Measurements from ENCODE around the gene CDK5R1. TPM values are rescaled to one million over a fixed set of nuclear protein-coding genes. Genes with fewer than 3 reads are reported as not detected.

Gene CDK5R1
- total and polyA plus RNA-seq, 2 donors (not counting 1 experiment from before 2014, with no cell fraction given): 2.4 to 6.2 TPM

- no peaks in the 10 kb centered on the region for H3K27me3 ChIP-seq (replicated peaks in 1 of 4; ENCODE audit: control extremely low read depth in 1 of 4, control insufficient read depth in 3 of 4, insufficient read depth in 4 of 4, low read length in 3 of 4)
- ATAC-seq (ENCODE audit: low read depth) (no peak), DNase-seq (no peak)
- no peak overlapping the region for H3K4me3 Mint-ChIP-seq
- ChIA-PET POLR2A (interaction anchor here (1.3 kb wide), 1 partner anchor 11 kb away, joined by 3 read pairs; no protein-coding TSS in a partner anchor), CTCF (interaction anchor here (0.5 to 0.6 kb wide), 2 partner anchors 32 to 1583 kb away, joined by 3 to 4 read pairs; no protein-coding TSS in a partner anchor)
- no peak overlapping the region for H3K27ac Mint-ChIP-seq
- no peak overlapping the region for H2AFZ ChIP-seq (ENCODE audit: insufficient read depth, low read depth, low read length, poor library complexity, severe bottlenecking)
- WGBS (ENCODE audit: insufficient coverage): 100% methylated on average over 4 of the region's 4 CpGs
- no peak overlapping the region for H3K4me2 ChIP-seq (replicated peaks; ENCODE audit: low read depth, low read length, poor library complexity, severe bottlenecking)
- peaks cover 52 to 62% of the 10 kb centered on the region in 2 donors for H3K4me1 ChIP-seq (ENCODE audit: control insufficient read depth in 2 of 2, insufficient read depth in 2 of 2, low read length in 2 of 2)
- no peaks in the 10 kb centered on the region for H3K9me3 ChIP-seq (ENCODE audit: control extremely low read depth in 1 of 3, control insufficient read depth in 2 of 3, insufficient read depth in 1 of 3, low read length in 2 of 3)
- intact Hi-C loops (cut with micrococcal nuclease): no loop called here
- no peaks in the 10 kb centered on the region for H3K36me3 ChIP-seq (replicated peaks in 1 of 2; ENCODE audit: control extremely low read depth in 1 of 2, control insufficient read depth in 1 of 2, extremely low read depth in 1 of 2, insufficient read depth in 2 of 2, low read length in 1 of 2)
- H3K27me3 Mint-ChIP-seq: no peaks in the 10 kb centered on the region
- no peaks in the 10 kb centered on the region for H3K79me2 ChIP-seq (ENCODE audit: control insufficient read depth, insufficient read depth, low read length)
- peak overlapping the region in 1 of 2 donors; percentile 66 for H3K27ac ChIP-seq (ENCODE audit: low read length in 2 of 2)
- no peaks in the 10 kb centered on the region for H3K9me3 Mint-ChIP-seq (ENCODE audit: insufficient read depth)
- H3K4me3 ChIP-seq (ENCODE audit: control extremely low read depth in 1 of 5, extremely low read depth in 1 of 5, insufficient read depth in 1 of 5, low read depth in 2 of 5, low read length in 4 of 5): no peak overlapping the region
- H4K20me1 ChIP-seq (ENCODE audit: control insufficient read depth, insufficient read depth, low read length, poor library complexity, severe bottlenecking): no peaks in the 10 kb centered on the region
- no peak for TF ChIP-seq CTCF (IDR thresholded peaks at IDR 0.05)
- TF ChIP-seq EZH2 (IDR thresholded peaks at IDR 0.05; ENCODE audit: borderline replicate concordance, insufficient read depth, low read depth, low read length, poor library complexity, severe bottlenecking): no peak
- H3K9ac ChIP-seq (ENCODE audit: low read length): no peak overlapping the region
- H3K4me1 Mint-ChIP-seq: peaks cover 63% of the 10 kb centered on the region
These were observed 27.8 kb downstream of the CDK5R1 start for GRCh38 chr17:32514606-32515005.

- no peaks in the 10 kb centered on the region for H3K27me3 ChIP-seq (replicated peaks in 1 of 4; ENCODE audit: control extremely low read depth in 1 of 4, control insufficient read depth in 3 of 4, insufficient read depth in 4 of 4, low read length in 3 of 4)
- WGBS (ENCODE audit: insufficient coverage): 62% methylated on average over 3 of the region's 4 CpGs
- intact Hi-C loops (cut with micrococcal nuclease): no loop called here
- no peaks in the 10 kb centered on the region for H3K36me3 ChIP-seq (replicated peaks in 1 of 2; ENCODE audit: control extremely low read depth in 1 of 2, control insufficient read depth in 1 of 2, extremely low read depth in 1 of 2, insufficient read depth in 2 of 2, low read length in 1 of 2)
- ChIA-PET CTCF (interaction anchor here (0.7 to 0.9 kb wide), 3 partner anchors 9 to 31 kb away, joined by 3 to 4 read pairs (median 4); no protein-coding TSS in a partner anchor), POLR2A (interaction anchor here (1.3 kb wide), 1 partner anchor 12 kb away, joined by 3 read pairs; no protein-coding TSS in a partner anchor)
- H3K27me3 Mint-ChIP-seq: no peaks in the 10 kb centered on the region
- H3K4me1 Mint-ChIP-seq: peaks cover 73% of the 10 kb centered on the region
- H2AFZ ChIP-seq (ENCODE audit: insufficient read depth, low read depth, low read length, poor library complexity, severe bottlenecking): no peak overlapping the region
- no peak overlapping the region for H3K9ac ChIP-seq (ENCODE audit: low read length)
- no peaks in the 10 kb centered on the region for H3K9me3 Mint-ChIP-seq (ENCODE audit: insufficient read depth)
- peak overlapping the region; percentile 26 for H3K4me2 ChIP-seq (replicated peaks; ENCODE audit: low read depth, low read length, poor library complexity, severe bottlenecking)
- TF ChIP-seq EZH2 (IDR thresholded peaks at IDR 0.05; ENCODE audit: borderline replicate concordance, insufficient read depth, low read depth, low read length, poor library complexity, severe bottlenecking) (no peak), CTCF (IDR thresholded peaks at IDR 0.05) (no peak)
- no peaks in the 10 kb centered on the region for H3K79me2 ChIP-seq (ENCODE audit: control insufficient read depth, insufficient read depth, low read length)
- H3K27ac ChIP-seq (ENCODE audit: low read length in 2 of 2): peak overlapping the region in 1 of 2 donors; percentile 66
- H4K20me1 ChIP-seq (ENCODE audit: control insufficient read depth, insufficient read depth, low read length, poor library complexity, severe bottlenecking): no peaks in the 10 kb centered on the region
- no peak for ATAC-seq (ENCODE audit: low read depth)
- peak overlapping the region; percentile 55 for H3K4me3 Mint-ChIP-seq
- no peak overlapping the region for H3K4me3 ChIP-seq (ENCODE audit: control extremely low read depth in 1 of 5, extremely low read depth in 1 of 5, insufficient read depth in 1 of 5, low read depth in 2 of 5, low read length in 4 of 5)
- H3K27ac Mint-ChIP-seq: peak overlapping the region; percentile 75
- H3K9me3 ChIP-seq (ENCODE audit: control extremely low read depth in 1 of 3, control insufficient read depth in 2 of 3, insufficient read depth in 1 of 3, low read length in 2 of 3): no peaks in the 10 kb centered on the region
- H3K4me1 ChIP-seq (ENCODE audit: control insufficient read depth in 2 of 2, insufficient read depth in 2 of 2, low read length in 2 of 2): peaks cover 64 to 70% of the 10 kb centered on the region in 2 donors
- peak; percentile 44 for DNase-seq
These were observed 29.0 kb downstream of the CDK5R1 start for GRCh38 chr17:32515677-32516383.
